Measurements from ENCODE around the gene IFITM1. TPM values are rescaled to one million over a fixed set of nuclear protein-coding genes. Genes with fewer than 3 reads are reported as not detected.
"Not testable (repeated sequence)": the region's sequence is repeated elsewhere in the genome, so short reads cannot be mapped to it uniquely, and the experiment has no call there.

The IFITM1 gene
- total and polyA plus RNA-seq, 2 donors, result 206 to 463 TPM

GRCh38 chr11:318405-319120 lies 4.7 kb downstream of the IFITM1 start:
- not testable (repeated sequence) for DNase-seq (ENCODE audit: low read depth in 6 of 9, low spot score in 9 of 9)
- peaks cover 20 to 45% of the 10 kb centered on the region in 2 donors for H3K4me1 ChIP-seq (ENCODE audit: control insufficient read depth in 2 of 2, insufficient read depth in 2 of 2, low read length in 2 of 2)

GRCh38 chr11:319121-319887 lies 5.5 kb downstream of the IFITM1 start:
- peak overlapping the region; percentile 41 to 65 for H3K27ac ChIP-seq (ENCODE audit: low read depth in 1 of 2, low read length in 1 of 2)
- peaks cover 13 to 43% of the 10 kb centered on the region in 2 donors for H3K4me1 ChIP-seq (ENCODE audit: control insufficient read depth in 2 of 2, insufficient read depth in 2 of 2, low read length in 2 of 2)
- WGBS, result 54% methylated on average over 19 of the region's 29 CpGs
- H3K4me3 ChIP-seq (ENCODE audit: low read length in 2 of 2), result peak overlapping the region; percentile 44
- H3K36me3 ChIP-seq (ENCODE audit: control insufficient read depth in 2 of 2, insufficient read depth in 2 of 2, low read length in 1 of 2); DNase-seq (ENCODE audit: low read depth in 6 of 9, low spot score in 9 of 9); H3K9me3 ChIP-seq (ENCODE audit: control insufficient read depth in 2 of 2, insufficient read depth in 1 of 2, low read length in 1 of 2): not testable (repeated sequence)
- peaks cover 4 to 32% of the 10 kb centered on the region in 2 donors for H3K27me3 ChIP-seq (ENCODE audit: control insufficient read depth in 2 of 2, insufficient read depth in 1 of 2, low read length in 1 of 2)

More at GRCh38 chr11:318405-319120, 4.7 kb downstream of the IFITM1 start:
- H3K27me3 ChIP-seq (ENCODE audit: control insufficient read depth in 2 of 2, insufficient read depth in 1 of 2, low read length in 1 of 2), result peaks cover 4 to 32% of the 10 kb centered on the region in 2 donors
- WGBS, result under 1% methylated on average over 16 of the region's 79 CpGs
- peak overlapping the region; percentile 44 for H3K4me3 ChIP-seq (ENCODE audit: low read length in 2 of 2)
- H3K36me3 ChIP-seq (ENCODE audit: control insufficient read depth in 2 of 2, insufficient read depth in 2 of 2, low read length in 1 of 2); H3K9me3 ChIP-seq (ENCODE audit: control insufficient read depth in 2 of 2, insufficient read depth in 1 of 2, low read length in 1 of 2): not testable (repeated sequence)
- peak overlapping the region in 1 of 2 donors; percentile 77 for H3K27ac ChIP-seq (ENCODE audit: low read depth in 1 of 2, low read length in 1 of 2)

GRCh38 chr11:319888-320273 lies 6.0 kb downstream of the IFITM1 start:
- H3K4me3 ChIP-seq (ENCODE audit: low read length in 2 of 2), result peak overlapping the region; percentile 44
- H3K27ac ChIP-seq (ENCODE audit: low read depth in 1 of 2, low read length in 1 of 2), result peak overlapping the region in 1 of 2 donors; percentile 41
- DNase-seq (ENCODE audit: low read depth in 6 of 9, low spot score in 9 of 9); H3K36me3 ChIP-seq (ENCODE audit: control insufficient read depth in 2 of 2, insufficient read depth in 2 of 2, low read length in 1 of 2); H3K9me3 ChIP-seq (ENCODE audit: control insufficient read depth in 2 of 2, insufficient read depth in 1 of 2, low read length in 1 of 2): not testable (repeated sequence)
- H3K4me1 ChIP-seq (ENCODE audit: control insufficient read depth in 2 of 2, insufficient read depth in 2 of 2, low read length in 2 of 2), result peaks cover 13 to 45% of the 10 kb centered on the region in 2 donors
- 43% methylated on average over 9 of the region's 10 CpGs for WGBS
- peaks cover 4 to 31% of the 10 kb centered on the region in 2 donors for H3K27me3 ChIP-seq (ENCODE audit: control insufficient read depth in 2 of 2, insufficient read depth in 1 of 2, low read length in 1 of 2)

GRCh38 chr11:324156-324555 lies 10.3 kb downstream of the IFITM1 start:
- 88% methylated on average over 11 of the region's 11 CpGs for WGBS
- H3K27me3 ChIP-seq (ENCODE audit: control insufficient read depth in 2 of 2, insufficient read depth in 1 of 2, low read length in 1 of 2), result peaks cover 0 to 2% of the 10 kb centered on the region in 2 donors
- H3K4me3 ChIP-seq (ENCODE audit: low read length in 2 of 2), result no peak overlapping the region
- H3K9me3 ChIP-seq (ENCODE audit: control insufficient read depth in 2 of 2, insufficient read depth in 1 of 2, low read length in 1 of 2), result peaks cover 0 to 4% of the 10 kb centered on the region in 2 donors
- H3K36me3 ChIP-seq (ENCODE audit: control insufficient read depth in 2 of 2, insufficient read depth in 2 of 2, low read length in 1 of 2), result peaks cover 0 to 2% of the 10 kb centered on the region in 2 donors
- peak in 1 of 9 donors; percentile 41 for DNase-seq (ENCODE audit: low read depth in 6 of 9, low spot score in 9 of 9)
- peak overlapping the region in 1 of 2 donors; percentile 55 for H3K27ac ChIP-seq (ENCODE audit: low read depth in 1 of 2, low read length in 1 of 2)
- H3K4me1 ChIP-seq (ENCODE audit: control insufficient read depth in 2 of 2, insufficient read depth in 2 of 2, low read length in 2 of 2), result peaks cover 16 to 51% of the 10 kb centered on the region in 2 donors

DNA sequence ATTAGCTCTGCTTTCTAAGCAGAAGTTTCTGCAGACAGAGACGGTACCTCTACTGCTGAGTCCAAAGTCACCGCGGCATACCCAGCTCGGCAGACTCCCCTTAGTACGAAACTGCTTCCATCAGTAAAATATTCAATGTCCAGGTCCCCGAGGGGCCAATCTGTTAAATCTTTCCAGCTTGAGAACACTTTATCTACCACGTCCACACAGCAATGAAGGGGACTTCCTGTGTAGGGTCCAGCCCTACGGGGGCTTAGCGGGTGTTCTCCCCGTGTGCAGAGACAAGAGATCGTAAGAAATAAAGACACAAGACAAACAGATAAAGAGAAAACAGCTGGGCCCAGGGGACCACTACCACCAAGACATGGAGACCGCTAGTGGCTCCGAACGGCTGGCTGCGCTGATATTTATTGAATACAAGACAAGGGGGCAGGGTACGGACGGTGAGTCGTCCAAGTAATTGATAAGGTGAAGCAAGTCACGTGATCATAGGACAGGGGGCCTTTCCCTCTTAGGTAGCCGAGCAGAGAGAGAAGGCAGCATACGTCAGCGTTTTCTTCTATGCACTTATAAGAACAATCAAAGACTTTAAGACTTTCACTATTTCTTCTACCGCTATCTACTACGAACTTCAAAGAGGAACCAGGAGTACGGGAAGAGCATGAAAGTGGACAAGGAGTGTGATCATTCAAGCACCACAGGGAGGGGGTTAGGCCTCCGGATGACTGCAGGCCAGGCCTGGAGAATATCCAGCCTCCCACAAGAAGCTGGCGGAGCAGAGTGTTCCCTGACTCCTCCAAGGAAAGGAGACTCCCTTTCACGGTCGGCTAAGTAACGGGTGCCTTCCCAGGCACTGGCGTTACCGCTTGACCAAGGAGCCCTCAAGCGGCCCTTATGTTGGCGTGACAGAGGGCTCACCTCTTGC lies 11.0 kb downstream of the IFITM1 start:
- not testable (repeated sequence) for H3K9me3 ChIP-seq (ENCODE audit: control insufficient read depth in 2 of 2, insufficient read depth in 1 of 2, low read length in 1 of 2); H3K27me3 ChIP-seq (ENCODE audit: control insufficient read depth in 2 of 2, insufficient read depth in 1 of 2, low read length in 1 of 2); H3K4me3 ChIP-seq (ENCODE audit: low read length in 2 of 2); H3K36me3 ChIP-seq (ENCODE audit: control insufficient read depth in 2 of 2, insufficient read depth in 2 of 2, low read length in 1 of 2)
- H3K4me1 ChIP-seq (ENCODE audit: control insufficient read depth in 2 of 2, insufficient read depth in 2 of 2, low read length in 2 of 2), result peaks cover 17 to 53% of the 10 kb centered on the region in 2 donors
- peak overlapping the region in 1 of 2 donors; percentile 55 for H3K27ac ChIP-seq (ENCODE audit: low read depth in 1 of 2, low read length in 1 of 2)
- DNase-seq (ENCODE audit: low read depth in 6 of 9, low spot score in 9 of 9), result peak in 1 of 9 donors; percentile 24
- WGBS, result 86% methylated on average over 30 of the region's 34 CpGs

- peak overlapping the region in 1 of 2 donors; percentile 35 for H3K4me3 ChIP-seq (ENCODE audit: low read length in 2 of 2)
- peak overlapping the region; percentile 91 to 94 for H3K27ac ChIP-seq (ENCODE audit: low read depth in 1 of 2, low read length in 1 of 2)
- DNase-seq (ENCODE audit: low read depth in 6 of 9, low spot score in 9 of 9), result peak in 1 of 9 donors; percentile 55
- peaks cover 0 to 2% of the 10 kb centered on the region in 2 donors for H3K36me3 ChIP-seq (ENCODE audit: control insufficient read depth in 2 of 2, insufficient read depth in 2 of 2, low read length in 1 of 2)
- peaks cover 0 to 19% of the 10 kb centered on the region in 2 donors for H3K9me3 ChIP-seq (ENCODE audit: control insufficient read depth in 2 of 2, insufficient read depth in 1 of 2, low read length in 1 of 2)
- H3K4me1 ChIP-seq (ENCODE audit: control insufficient read depth in 2 of 2, insufficient read depth in 2 of 2, low read length in 2 of 2), result peaks cover 27 to 61% of the 10 kb centered on the region in 2 donors
- no peaks in the 10 kb centered on the region for H3K27me3 ChIP-seq (ENCODE audit: control insufficient read depth in 2 of 2, insufficient read depth in 1 of 2, low read length in 1 of 2)
- 88% methylated on average over 30 of the region's 30 CpGs for WGBS
Observed at GRCh38 chr11:325796-326591, 12.2 kb downstream of the IFITM1 start.

DNA sequence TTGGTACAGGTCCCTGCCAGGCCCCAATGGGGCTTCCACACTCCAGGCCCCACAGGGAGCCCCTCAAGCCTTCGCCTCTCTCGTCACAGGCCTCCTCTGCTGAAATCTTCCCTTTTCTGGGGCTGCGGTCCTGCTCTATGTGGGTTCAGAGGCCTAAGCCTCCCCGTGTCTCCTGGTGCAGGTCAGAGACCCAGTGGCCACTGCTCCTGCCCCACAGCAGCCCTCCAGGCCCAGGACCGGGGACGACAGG lies 12.7 kb downstream of the IFITM1 start:
- 57% methylated on average over 6 of the region's 6 CpGs for WGBS
- no peak for DNase-seq (ENCODE audit: low read depth in 6 of 9, low spot score in 9 of 9)
- Histone ChIP-seq H3K4me1 (ENCODE audit: control insufficient read depth in 2 of 2, insufficient read depth in 2 of 2, low read length in 2 of 2) (peaks cover 32 to 66% of the 10 kb centered on the region in 2 donors), H3K27me3 (ENCODE audit: control insufficient read depth in 2 of 2, insufficient read depth in 1 of 2, low read length in 1 of 2) (no peaks in the 10 kb centered on the region), H3K9me3 (ENCODE audit: control insufficient read depth in 2 of 2, insufficient read depth in 1 of 2, low read length in 1 of 2) (peaks cover 0 to 19% of the 10 kb centered on the region in 2 donors), H3K4me3 (ENCODE audit: low read length in 2 of 2) (peak overlapping the region in 1 of 2 donors; percentile 35), H3K36me3 (ENCODE audit: control insufficient read depth in 2 of 2, insufficient read depth in 2 of 2, low read length in 1 of 2) (peaks cover 0 to 2% of the 10 kb centered on the region in 2 donors), H3K27ac (ENCODE audit: low read depth in 1 of 2, low read length in 1 of 2) (peak overlapping the region; percentile 91 to 94)

All from thymus (tissue), 11 donors.